B cell (primary cell): Measurements from ENCODE around the gene SMURF1. TPM values are rescaled to one million over a fixed set of nuclear protein-coding genes. Genes with fewer than 3 reads are reported as not detected.

Experiments used
- ATAC-seq: fragments of 200-7000 bp; cut with Tn5 transposase; one replicate; pipeline ENCODE4 v1.10.0; 2021; ENCODE audit warnings: low read depth, mild to moderate bottlenecking, moderate number of reproducible peaks, moderate library complexity
- CTCF ChIA-PET: fragments of 350-600 bp; sonication (Branson Sonifier 250); formaldehyde crosslinking; loops from one replicate; lab custom pipeline; 2021; ENCODE audit warnings: antibody characterized with exemption, inconsistent platforms; lab: Charles Lee
- POLR2A ChIA-PET: fragments of 350-600 bp; sonication (Branson Sonifier 250); formaldehyde crosslinking; loops from one replicate; lab custom pipeline; 2021; ENCODE audit warnings: antibody characterized with exemption; lab: Charles Lee
- DNase-seq: peaks from one replicate; pipeline ENCODE4 v3.0.0; 2013
- H2AFZ ChIP-seq: 2 replicates; pipeline ENCODE4 v1.6.1; 2012; ENCODE audit warnings: mild to moderate bottlenecking, low read depth, low read length; ENCODE audit not compliant: insufficient read depth, poor library complexity, severe bottlenecking
- H3K27ac ChIP-seq, 2 donors: 1 replicate in 1 of 2; 2 replicates in 1 of 2; pipeline ENCODE4 v1.5.1; 2012 to 2013; ENCODE audit warnings: low read length in 2 of 2, mild to moderate bottlenecking in 2 of 2, moderate library complexity in 1 of 2
- H3K27me3 ChIP-seq, 4 experiments: fragments of 200-600 bp in 1 of 4; sonication (generic) in 1 of 4; replicated peaks in 1 of 4; 1 replicate in 2 of 4; 2 replicates in 2 of 4; pipeline versions ENCODE4 v1.6.1 to v1.7.0; 2013 to 2016; ENCODE audit warnings: low read length in 3 of 4, mild to moderate bottlenecking in 2 of 4, mixed read lengths in 1 of 4, moderate library complexity in 1 of 4; ENCODE audit not compliant: insufficient read depth in 4 of 4, control insufficient read depth in 3 of 4; ENCODE audit errors: control extremely low read depth in 1 of 4
- H3K36me3 ChIP-seq, 2 experiments: replicated peaks in 1 of 2; 1 replicate in 1 of 2; 2 replicates in 1 of 2; pipeline versions ENCODE4 v1.6.1 to v1.7.1; 2013; ENCODE audit warnings: low read length in 1 of 2; ENCODE audit not compliant: insufficient read depth in 2 of 2, control insufficient read depth in 1 of 2; ENCODE audit errors: control extremely low read depth in 1 of 2, extremely low read depth in 1 of 2
- H3K4me1 ChIP-seq, 2 donors: fragments of 200-600 bp in 1 of 2; sonication (generic) in 1 of 2; 1 replicate in 1 of 2; 2 replicates in 1 of 2; pipeline versions ENCODE4 v1.5.1 to v1.6.1; 2013 to 2017; ENCODE audit warnings: low read length in 2 of 2; ENCODE audit not compliant: control insufficient read depth in 2 of 2, insufficient read depth in 2 of 2
- H3K4me2 ChIP-seq: replicated peaks from 2 replicates; pipeline ENCODE3; 2012; ENCODE audit warnings: mild to moderate bottlenecking, low read depth, low read length; ENCODE audit not compliant: poor library complexity, severe bottlenecking
- H3K4me3 ChIP-seq, 5 experiments: fragments of 200-600 bp in 1 of 5; sonication (generic) in 1 of 5; 1 replicate in 3 of 5; 2 replicates in 2 of 5; pipeline versions ENCODE4 v1.5.1 to v1.7.0; 2011 to 2016; ENCODE audit warnings: low read length in 4 of 5, mild to moderate bottlenecking in 4 of 5, low read depth in 2 of 5, control low read depth in 1 of 5, moderate library complexity in 1 of 5; ENCODE audit not compliant: insufficient read depth in 1 of 5; ENCODE audit errors: control extremely low read depth in 1 of 5, extremely low read depth in 1 of 5
- H3K79me2 ChIP-seq: fragments of 200-600 bp; sonication (generic); one replicate; pipeline ENCODE4 v1.6.0; 2016; ENCODE audit warnings: low read length; ENCODE audit not compliant: control insufficient read depth, insufficient read depth
- H3K9ac ChIP-seq: fragments of 200-600 bp; sonication (generic); 2 replicates; pipeline ENCODE4 v1.6.1; 2017; ENCODE audit warnings: mild to moderate bottlenecking, low read length, moderate library complexity
- H3K9me3 ChIP-seq, 3 donors: one replicate each; pipeline versions ENCODE4 v1.6.1 to v1.7.1; 2013; ENCODE audit warnings: low read length in 2 of 3; ENCODE audit not compliant: control insufficient read depth in 2 of 3, insufficient read depth in 1 of 3; ENCODE audit errors: control extremely low read depth in 1 of 3
- H4K20me1 ChIP-seq: 2 replicates; pipeline ENCODE4 v1.6.0; 2012; ENCODE audit warnings: mild to moderate bottlenecking, low read length; ENCODE audit not compliant: insufficient read depth, control insufficient read depth, poor library complexity, severe bottlenecking
- H3K27ac Mint-ChIP-seq: one replicate; pipeline ENCODE4 v1.8.0; 2021; ENCODE audit warnings: mixed read lengths
- H3K27me3 Mint-ChIP-seq: one replicate; pipeline ENCODE4 v1.8.0; 2021; ENCODE audit warnings: mixed read lengths
- H3K4me1 Mint-ChIP-seq: one replicate; pipeline ENCODE4 v1.8.0; 2021; ENCODE audit warnings: mixed read lengths
- H3K4me3 Mint-ChIP-seq: one replicate; pipeline ENCODE4 v1.8.0; 2021; ENCODE audit warnings: mixed read lengths
- H3K9me3 Mint-ChIP-seq: one replicate; pipeline ENCODE4 v1.8.0; 2022; ENCODE audit warnings: mixed read lengths; ENCODE audit not compliant: insufficient read depth
- EZH2 ChIP-seq: IDR thresholded peaks from 2 replicates; pipeline ENCODE4 v1.6.1; 2012; ENCODE audit warnings: borderline replicate concordance, low read depth, mild to moderate bottlenecking, moderate library complexity, low read length; ENCODE audit not compliant: insufficient read depth, poor library complexity, severe bottlenecking
- WGBS: methylation state at CpG from one replicate; pipeline ENCODE4 v1.1.5; 2013; ENCODE audit warnings: missing lambda C conversion rate; ENCODE audit not compliant: insufficient coverage; 5-methylcytosine and 5-hydroxymethylcytosine counted together
- intact Hi-C: fragments of 100-400 bp; cut with micrococcal nuclease; formaldehyde crosslinking; loops from one replicate; pipeline ENCODE4 v1.10.0; 2022
- polyA plus RNA-seq: library from polyadenylated mRNA; depleted of rRNA; stranded (reverse); fragments of >200 nt; gene quantifications from 2 replicates; pipeline ENCODE4 v1.2.3, GENCODE V29; 2012
- total RNA-seq, 2 donors: library from RNA; stranded (reverse); fragments of 120-200 nt in 1 of 2; gene quantifications; 1 replicate in 1 of 2; 2 replicates in 1 of 2; pipeline versions ENCODE4 v1.2.3 to v1.2.4, GENCODE V29; 2013 to 2022
- TF ChIP-seq, protein P1 (sequence below): fragments of 200-600 bp; IDR thresholded peaks from one replicate; pipeline ENCODE4 v1.8.0; 2022; ENCODE audit warnings: antibody characterized with exemption, mild to moderate bottlenecking

The SMURF1 gene
- total and polyA plus RNA-seq, 2 donors (not counting 1 experiment from before 2014, with no cell fraction given), result 7.5 to 28.6 TPM

DNA sequence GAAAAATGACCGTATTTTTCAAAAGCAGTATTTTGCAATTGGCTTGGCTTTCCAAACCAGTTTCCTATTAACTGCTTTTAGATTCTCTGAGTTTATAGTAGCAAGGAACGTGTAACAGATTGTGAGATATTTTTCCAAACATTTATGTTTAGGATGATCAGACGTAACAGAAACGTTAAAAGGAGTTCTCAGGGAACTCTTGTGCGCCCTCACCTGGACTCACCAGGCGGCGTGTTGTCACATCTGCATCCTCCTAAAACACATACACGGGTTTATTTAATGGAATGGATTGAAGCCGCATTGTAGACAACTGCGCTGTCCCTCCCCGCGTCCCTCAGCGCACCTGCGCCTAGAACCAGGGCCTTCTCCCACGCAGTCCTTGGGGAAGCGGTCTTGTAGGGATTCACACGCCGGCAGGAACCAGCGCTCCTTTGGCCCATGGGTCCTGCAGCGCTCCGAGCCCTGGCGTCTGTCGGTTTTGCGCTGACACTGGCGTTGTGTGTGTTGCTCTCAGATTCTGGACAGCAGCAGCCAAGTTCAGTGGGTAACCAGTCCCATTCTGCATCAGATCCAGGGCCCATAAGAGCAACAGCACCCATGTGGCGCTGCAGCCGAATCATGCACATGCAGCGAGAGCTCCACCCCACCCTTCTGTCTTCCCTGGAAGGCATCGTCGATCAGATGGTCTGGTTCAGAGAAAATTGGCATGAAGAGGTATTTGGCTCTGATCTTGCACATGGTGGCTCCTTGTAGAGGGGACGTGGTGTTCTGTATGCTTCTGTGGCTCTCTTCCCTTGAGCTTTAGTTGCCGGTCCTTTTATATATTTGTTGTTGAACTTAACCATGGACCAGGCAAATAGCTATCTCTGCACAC, 150.6 kb downstream of the SMURF1 start:
- H3K27me3 Mint-ChIP-seq, result no peaks in the 10 kb centered on the region
- no peak overlapping the region for H2AFZ ChIP-seq
- 98% methylated on average over 27 of the region's 32 CpGs for WGBS
- no peak overlapping the region for H3K4me3 ChIP-seq
- no peaks in the 10 kb centered on the region for H3K9me3 ChIP-seq
- no peaks in the 10 kb centered on the region for H3K27me3 ChIP-seq
- ATAC-seq (no peak), DNase-seq (no peak)
- peaks cover 7% of the 10 kb centered on the region for H3K4me1 Mint-ChIP-seq
- peaks cover 4% of the 10 kb centered on the region for H3K79me2 ChIP-seq
- ChIA-PET POLR2A (no interaction called here), CTCF (interaction anchor here (1.0 kb wide), 1 partner anchor 9 kb away, joined by 3 read pairs; no protein-coding TSS in a partner anchor)
- H3K36me3 ChIP-seq, result peaks cover 3 to 90% of the 10 kb centered on the region in 2 experiments
- H3K4me1 ChIP-seq, result no peaks in the 10 kb centered on the region
- H3K27ac Mint-ChIP-seq, result no peak overlapping the region
- no peaks in the 10 kb centered on the region for H3K9me3 Mint-ChIP-seq
- intact Hi-C loops, result no loop called here
- TF ChIP-seq, protein P1, sequence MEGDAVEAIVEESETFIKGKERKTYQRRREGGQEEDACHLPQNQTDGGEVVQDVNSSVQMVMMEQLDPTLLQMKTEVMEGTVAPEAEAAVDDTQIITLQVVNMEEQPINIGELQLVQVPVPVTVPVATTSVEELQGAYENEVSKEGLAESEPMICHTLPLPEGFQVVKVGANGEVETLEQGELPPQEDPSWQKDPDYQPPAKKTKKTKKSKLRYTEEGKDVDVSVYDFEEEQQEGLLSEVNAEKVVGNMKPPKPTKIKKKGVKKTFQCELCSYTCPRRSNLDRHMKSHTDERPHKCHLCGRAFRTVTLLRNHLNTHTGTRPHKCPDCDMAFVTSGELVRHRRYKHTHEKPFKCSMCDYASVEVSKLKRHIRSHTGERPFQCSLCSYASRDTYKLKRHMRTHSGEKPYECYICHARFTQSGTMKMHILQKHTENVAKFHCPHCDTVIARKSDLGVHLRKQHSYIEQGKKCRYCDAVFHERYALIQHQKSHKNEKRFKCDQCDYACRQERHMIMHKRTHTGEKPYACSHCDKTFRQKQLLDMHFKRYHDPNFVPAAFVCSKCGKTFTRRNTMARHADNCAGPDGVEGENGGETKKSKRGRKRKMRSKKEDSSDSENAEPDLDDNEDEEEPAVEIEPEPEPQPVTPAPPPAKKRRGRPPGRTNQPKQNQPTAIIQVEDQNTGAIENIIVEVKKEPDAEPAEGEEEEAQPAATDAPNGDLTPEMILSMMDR, result no peak
- TF ChIP-seq EZH2, result no peak
- H3K9ac ChIP-seq, result no peak overlapping the region
- H3K27ac ChIP-seq, result no peak overlapping the region
- H4K20me1 ChIP-seq, result no peaks in the 10 kb centered on the region
- H3K4me3 Mint-ChIP-seq, result no peak overlapping the region
- no peak overlapping the region for H3K4me2 ChIP-seq

DNA sequence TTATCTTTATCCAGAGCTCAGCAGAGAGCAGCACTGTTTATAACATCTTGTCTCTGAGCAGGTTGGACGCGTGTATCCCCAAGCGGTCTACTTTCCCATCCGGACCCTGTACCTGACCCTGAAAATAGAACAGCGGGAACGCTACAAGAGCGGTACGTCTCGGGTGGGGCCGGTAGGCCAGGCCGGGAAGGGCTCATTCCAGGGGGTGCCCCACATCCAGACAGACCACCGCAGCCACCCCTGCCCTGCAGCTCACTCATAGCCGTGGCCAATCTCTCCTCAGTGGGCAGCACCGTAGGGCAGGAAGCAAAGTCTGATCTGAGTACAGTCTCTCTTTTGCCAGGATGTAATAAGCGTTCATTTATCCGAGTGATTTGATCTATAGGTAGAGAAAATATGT, 151.8 kb downstream of the SMURF1 start:
- Mint-ChIP-seq H3K4me3 (no peak overlapping the region), H3K27me3 (no peaks in the 10 kb centered on the region), H3K4me1 (peaks cover 7% of the 10 kb centered on the region), H3K27ac (no peak overlapping the region), H3K9me3 (no peaks in the 10 kb centered on the region)
- peaks cover 7 to 96% of the 10 kb centered on the region in 2 experiments for H3K36me3 ChIP-seq
- no peaks in the 10 kb centered on the region for H4K20me1 ChIP-seq
- H3K9me3 ChIP-seq, result no peaks in the 10 kb centered on the region
- no peak overlapping the region for H3K4me3 ChIP-seq
- no peaks in the 10 kb centered on the region for H3K27me3 ChIP-seq
- intact Hi-C loops, result no loop called here
- DNase-seq (no peak), ATAC-seq (no peak)
- H3K4me2 ChIP-seq, result no peak overlapping the region
- H2AFZ ChIP-seq, result no peak overlapping the region
- TF ChIP-seq, protein P1, result no peak
- TF ChIP-seq EZH2, result no peak
- ChIA-PET CTCF (no interaction called here), POLR2A (no interaction called here)
- no peak overlapping the region for H3K27ac ChIP-seq
- no peaks in the 10 kb centered on the region for H3K4me1 ChIP-seq
- H3K79me2 ChIP-seq, result peaks cover 4% of the 10 kb centered on the region
- WGBS, result 96% methylated on average over 14 of the region's 16 CpGs
- H3K9ac ChIP-seq, result no peak overlapping the region
